Osteocyte (in vitro differentiated cells): ENCODE data around the gene PRM3. TPM values are rescaled to one million over a fixed set of nuclear protein-coding genes. Genes with fewer than 3 reads are reported as not detected.

Source experiments
- DNase-seq: peaks from one replicate; pipeline ENCODE4 v3.0.0; 2021; ENCODE audit warnings: mixed read lengths; ENCODE audit not compliant: unreplicated experiment; ENCODE audit errors: extremely low spot score
- H3K27ac Mint-ChIP-seq: one replicate; pipeline ENCODE4 v1.8.0; 2021; ENCODE audit warnings: mild to moderate bottlenecking, mixed read lengths; ENCODE audit not compliant: unreplicated experiment
- H3K27me3 Mint-ChIP-seq: one replicate; pipeline ENCODE4 v1.8.0; 2021; ENCODE audit warnings: mixed read lengths; ENCODE audit not compliant: unreplicated experiment
- H3K36me3 Mint-ChIP-seq: one replicate; pipeline ENCODE4 v1.8.0; 2021; ENCODE audit warnings: mixed read lengths; ENCODE audit not compliant: unreplicated experiment
- H3K4me1 Mint-ChIP-seq: one replicate; pipeline ENCODE4 v1.8.0; 2021; ENCODE audit warnings: mixed read lengths; ENCODE audit not compliant: unreplicated experiment
- H3K4me3 Mint-ChIP-seq: one replicate; pipeline ENCODE4 v1.8.0; 2021; ENCODE audit warnings: mild to moderate bottlenecking, moderate library complexity, mixed read lengths; ENCODE audit not compliant: unreplicated experiment
- H3K9me3 Mint-ChIP-seq: one replicate; pipeline ENCODE4 v1.8.0; 2021; ENCODE audit warnings: mixed read lengths; ENCODE audit not compliant: unreplicated experiment
- CTCF ChIP-seq: fragments of 200-600 bp; sonication (generic); IDR thresholded peaks from 2 replicates; pipeline ENCODE4 v1.5.0; 2021; ENCODE audit warnings: antibody characterized with exemption, mild to moderate bottlenecking, moderate library complexity
- total RNA-seq: library from RNA; stranded (reverse); gene quantifications from 2 replicates; pipeline ENCODE4 v1.2.1, GENCODE V29; 2021

PRM3 gene
- total RNA-seq, 1 donor from 2014 or later = not detected

- Mint-ChIP-seq H3K9me3 (no peaks in the 10 kb centered on the region), H3K4me1 (no peaks in the 10 kb centered on the region)
Observed at GRCh38 chr16:11232852-11233726, 40.3 kb downstream of the PRM3 start.

GRCh38 chr16:11232302-11232851 lies 41.1 kb downstream of the PRM3 start:
- H3K27ac Mint-ChIP-seq = no peak overlapping the region
- H3K4me3 Mint-ChIP-seq = no peak overlapping the region
- no peaks in the 10 kb centered on the region for H3K9me3 Mint-ChIP-seq
- no peaks in the 10 kb centered on the region for H3K4me1 Mint-ChIP-seq
- DNase-seq = no peak
- no peaks in the 10 kb centered on the region for H3K36me3 Mint-ChIP-seq
- H3K27me3 Mint-ChIP-seq = peaks cover 4% of the 10 kb centered on the region
- no peak for TF ChIP-seq CTCF

More at GRCh38 chr16:11232852-11233726, 40.3 kb downstream of the PRM3 start:
- no peak for TF ChIP-seq CTCF
- Mint-ChIP-seq H3K36me3 (no peaks in the 10 kb centered on the region), H3K27me3 (peaks cover 4% of the 10 kb centered on the region), H3K27ac (no peak overlapping the region), H3K4me3 (no peak overlapping the region)
- no peak for DNase-seq

- DNase-seq = no peak
- no peak for TF ChIP-seq CTCF
- H3K27ac Mint-ChIP-seq = no peak overlapping the region
- no peak overlapping the region for H3K4me3 Mint-ChIP-seq
- no peaks in the 10 kb centered on the region for H3K36me3 Mint-ChIP-seq
- H3K27me3 Mint-ChIP-seq = peaks cover 4% of the 10 kb centered on the region
- no peaks in the 10 kb centered on the region for H3K4me1 Mint-ChIP-seq
- no peaks in the 10 kb centered on the region for H3K9me3 Mint-ChIP-seq
Observed at GRCh38 chr16:11231367-11231970, 42.0 kb downstream of the PRM3 start.

- Mint-ChIP-seq H3K36me3 (no peaks in the 10 kb centered on the region), H3K4me1 (peaks cover under 1% of the 10 kb centered on the region), H3K27me3 (peaks cover 4% of the 10 kb centered on the region), H3K4me3 (no peak overlapping the region), H3K9me3 (no peaks in the 10 kb centered on the region), H3K27ac (no peak overlapping the region)
- TF ChIP-seq CTCF = no peak
- no peak for DNase-seq
Observed at GRCh38 chr16:11229906-11230305, 43.5 kb downstream of the PRM3 start.

- DNase-seq = no peak
- TF ChIP-seq CTCF = no peak
- H3K27ac Mint-ChIP-seq = no peak overlapping the region
- no peaks in the 10 kb centered on the region for H3K36me3 Mint-ChIP-seq
- H3K9me3 Mint-ChIP-seq = no peaks in the 10 kb centered on the region
- H3K4me3 Mint-ChIP-seq = no peak overlapping the region
- peaks cover 4% of the 10 kb centered on the region for H3K27me3 Mint-ChIP-seq
- H3K4me1 Mint-ChIP-seq = peaks cover 5% of the 10 kb centered on the region
Observed at GRCh38 chr16:11229432-11229831, 44.0 kb downstream of the PRM3 start.
